HG02973 (cell line): Measurements from ENCODE around the gene RELL1.

Source experiments
- ATAC-seq: cut with Tn5 transposase; IDR thresholded peaks from one replicate; pipeline ENCODE4 v1.9.1; 2021; ENCODE audit warnings: moderate library complexity; ENCODE audit not compliant: unreplicated experiment

Gene RELL1

DNA sequence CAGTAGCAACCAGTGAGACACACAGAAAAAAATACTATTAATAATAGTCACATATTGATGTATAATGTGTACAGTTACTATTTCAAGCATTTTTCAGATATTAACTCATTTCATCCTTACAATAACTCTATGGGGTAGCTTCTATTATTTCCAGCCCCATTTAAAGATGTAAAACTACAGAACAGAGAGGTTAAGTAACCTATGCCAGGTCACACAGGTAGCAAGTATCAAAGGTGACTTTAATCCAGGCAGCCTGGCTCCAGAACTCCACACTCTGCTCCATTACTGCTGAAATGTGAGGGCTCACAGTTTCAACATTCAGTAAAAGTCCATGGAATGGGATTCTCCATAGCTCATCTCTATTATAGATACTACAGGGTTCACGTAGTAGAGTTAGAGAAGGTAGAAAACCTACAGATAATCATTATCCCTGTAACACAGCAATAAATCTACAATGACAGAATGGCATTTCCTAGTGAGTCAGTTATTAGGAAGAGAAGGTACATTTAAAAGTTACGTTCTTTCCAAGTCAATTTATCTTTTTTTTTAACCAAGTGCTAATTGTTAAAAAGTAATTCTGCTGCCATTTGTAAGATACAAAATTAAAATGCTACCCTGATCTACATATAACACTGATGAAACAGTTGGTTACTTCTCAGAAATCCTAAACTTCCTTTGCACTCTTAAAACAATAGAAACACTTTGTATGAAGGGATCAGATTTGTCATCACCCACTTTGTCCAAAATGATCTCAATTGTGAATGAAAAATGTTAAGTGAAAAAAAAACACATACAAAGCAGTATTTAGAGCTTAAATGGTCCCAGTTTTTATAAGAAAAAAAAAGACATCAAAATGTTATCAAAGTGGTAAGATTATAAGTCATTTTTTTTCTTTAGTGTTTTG, 18.7 kb downstream of the RELL1 start:
- no peak for ATAC-seq

DNA sequence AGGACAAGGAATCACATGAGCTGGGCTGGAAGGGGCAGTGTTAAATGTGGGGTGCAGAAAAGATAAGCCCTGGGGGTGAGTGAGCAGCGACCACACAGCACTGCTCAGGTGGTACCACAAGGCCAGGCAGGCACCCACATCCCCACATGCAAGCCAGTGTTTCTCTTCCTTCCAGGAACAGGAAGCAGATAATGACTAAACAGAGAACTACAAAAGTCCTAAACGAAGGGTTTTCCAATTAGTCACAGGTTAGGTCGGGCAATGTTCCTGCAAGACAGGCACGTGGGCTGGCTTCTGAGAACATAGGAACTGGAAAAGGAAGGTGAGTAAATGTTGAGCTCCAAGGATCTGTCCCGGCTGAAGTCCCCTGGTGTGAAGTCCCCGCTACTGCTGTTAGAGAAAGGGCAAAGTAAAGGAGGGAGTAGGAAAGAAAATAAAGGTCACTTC, 19.5 kb downstream of the RELL1 start:
- ATAC-seq = no peak

DNA sequence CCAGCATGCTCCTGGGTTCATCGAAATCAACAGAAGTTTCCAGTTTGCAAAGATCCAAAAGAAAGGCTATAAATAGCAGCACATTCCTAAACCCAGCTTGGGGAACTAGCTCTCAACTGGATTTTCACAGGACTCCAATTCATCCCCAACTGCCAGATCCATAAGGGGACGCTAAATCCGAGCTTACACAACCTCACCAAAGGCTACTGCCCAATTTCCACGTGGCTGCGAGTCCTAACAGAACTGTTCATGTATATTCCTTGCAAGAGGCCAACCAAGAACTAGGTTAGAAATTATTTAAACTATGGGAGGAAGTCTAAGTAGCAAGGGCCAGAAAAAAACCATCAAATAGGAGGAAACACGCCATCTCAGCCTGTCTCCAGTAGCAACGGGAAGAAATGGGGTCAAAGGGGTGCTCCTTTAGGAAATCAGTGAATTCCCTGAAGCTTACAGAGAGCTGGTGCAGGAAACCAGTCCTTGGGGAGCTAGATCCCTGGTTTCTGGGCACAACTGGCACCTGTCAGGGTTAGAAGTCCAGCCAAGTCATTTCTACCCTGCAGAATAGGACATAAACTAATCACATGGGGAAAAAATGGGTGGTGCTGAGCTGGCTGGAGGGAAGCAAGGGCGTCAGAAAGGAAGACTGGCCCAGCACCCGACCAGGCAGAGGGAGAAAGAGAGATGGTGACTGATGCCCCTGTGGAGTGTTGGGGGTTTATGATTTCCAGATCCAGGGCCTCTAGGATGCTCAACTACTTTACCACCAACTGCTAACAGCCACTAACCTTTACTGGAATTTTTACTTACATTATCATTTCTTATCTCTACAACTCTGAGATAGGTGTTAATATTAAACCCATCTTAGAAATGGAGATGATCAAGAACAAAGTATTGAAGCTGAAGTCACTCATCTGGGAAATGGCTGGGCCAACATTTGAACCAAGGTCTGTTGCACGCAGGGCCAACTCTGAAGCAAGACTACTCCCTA, 20.5 kb downstream of the RELL1 start:
- ATAC-seq = no peak

DNA sequence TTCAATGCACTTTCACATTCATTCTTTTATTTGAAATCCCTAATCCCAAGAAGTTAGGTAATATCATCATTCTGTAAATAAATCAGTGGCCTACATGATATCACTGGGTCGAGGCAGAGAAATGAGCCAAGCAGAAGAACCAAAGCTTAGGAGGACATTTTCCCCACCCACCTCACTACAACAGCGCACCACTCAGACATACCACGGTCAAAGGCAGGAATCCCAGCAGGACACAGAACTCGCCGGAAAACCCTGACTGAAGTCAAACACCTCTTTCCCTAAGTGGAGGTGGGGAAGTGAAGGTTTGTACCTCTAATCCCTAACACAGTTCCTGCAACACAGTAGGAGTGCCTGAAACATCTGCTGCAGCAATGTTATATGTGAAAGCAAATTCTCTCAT, 21.5 kb downstream of the RELL1 start:
- no peak for ATAC-seq

DNA sequence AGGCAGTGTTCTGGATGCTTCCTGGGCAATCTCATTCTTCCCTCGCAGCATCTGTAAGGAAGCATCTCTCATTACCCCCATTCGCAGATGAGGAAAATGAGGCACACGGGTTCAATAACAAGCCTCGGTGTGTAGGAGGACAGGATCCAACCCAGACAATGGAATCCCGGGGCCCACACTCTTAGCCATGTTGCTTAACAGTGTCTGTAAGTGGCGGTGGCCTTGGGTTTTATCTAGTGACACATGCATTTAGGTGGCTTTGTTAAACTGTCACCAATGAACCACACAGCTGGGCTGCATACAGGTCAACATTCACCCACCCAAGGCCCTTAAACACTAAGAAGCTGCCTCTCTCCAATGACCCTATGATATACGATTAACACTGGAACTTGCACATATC, 22.6 kb downstream of the RELL1 start:
- no peak for ATAC-seq

DNA sequence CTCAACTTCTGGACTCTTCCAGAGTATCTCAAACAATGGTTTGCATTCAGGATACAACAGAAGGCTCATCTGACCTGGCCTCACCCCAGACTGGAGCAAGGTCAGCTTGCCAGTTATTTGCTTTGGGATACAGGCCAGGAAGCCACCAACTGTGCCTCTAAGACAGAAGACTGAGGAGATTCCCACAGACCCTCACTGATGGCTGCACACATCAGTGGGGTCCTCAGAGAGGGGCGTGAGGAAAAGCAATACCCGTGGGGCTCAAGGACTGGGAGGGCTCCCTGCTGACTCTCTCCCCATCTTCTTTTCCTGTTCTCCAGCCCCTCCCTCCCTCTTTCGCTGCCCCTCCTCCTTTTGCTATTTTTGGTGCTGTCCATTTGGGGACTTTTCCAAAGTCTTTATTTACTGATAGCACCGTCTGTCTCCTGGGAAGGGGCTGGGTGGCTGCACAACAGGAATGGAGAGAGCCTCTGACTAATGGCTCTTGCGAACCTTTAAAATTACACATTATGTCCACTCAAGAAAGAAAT, 23.2 kb downstream of the RELL1 start:
- no peak for ATAC-seq

DNA sequence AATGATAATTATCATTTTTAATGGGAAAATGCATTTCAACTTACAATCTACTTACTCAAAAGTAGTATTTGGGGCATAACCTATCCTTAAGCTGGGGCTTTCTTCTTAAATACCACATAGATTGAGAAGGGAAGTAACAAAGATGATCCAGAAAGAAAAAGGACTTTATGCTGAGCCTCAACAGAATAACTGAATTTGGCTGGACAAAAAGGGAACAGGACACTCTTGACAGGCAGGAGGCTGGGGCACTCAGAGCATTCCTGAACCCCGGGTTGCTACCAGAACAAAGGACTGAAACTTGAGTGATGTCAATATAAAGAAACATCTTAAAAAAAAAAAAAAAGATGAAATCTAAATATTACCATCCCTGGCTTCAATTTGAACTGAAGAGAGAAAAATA, 23.9 kb downstream of the RELL1 start:
- no peak for ATAC-seq

DNA sequence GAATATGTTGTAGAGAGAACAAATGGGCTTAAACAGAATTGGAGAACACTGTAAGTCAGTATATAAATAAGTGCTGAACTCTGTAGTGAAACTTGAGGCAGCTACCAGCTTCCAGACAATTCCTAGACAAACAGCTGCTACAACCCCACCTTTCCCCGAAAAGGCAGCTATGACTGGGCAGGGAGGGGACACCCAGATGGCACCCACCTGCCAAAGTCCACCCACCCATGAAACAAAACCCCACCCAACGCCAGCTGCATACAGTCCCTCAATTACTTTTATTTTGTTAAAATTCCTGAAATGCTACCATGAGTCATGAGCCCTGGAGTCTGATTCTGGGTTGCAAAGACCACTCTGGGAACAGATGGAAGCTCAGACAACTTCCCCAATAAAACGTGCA, 24.4 kb downstream of the RELL1 start:
- no peak for ATAC-seq

DNA sequence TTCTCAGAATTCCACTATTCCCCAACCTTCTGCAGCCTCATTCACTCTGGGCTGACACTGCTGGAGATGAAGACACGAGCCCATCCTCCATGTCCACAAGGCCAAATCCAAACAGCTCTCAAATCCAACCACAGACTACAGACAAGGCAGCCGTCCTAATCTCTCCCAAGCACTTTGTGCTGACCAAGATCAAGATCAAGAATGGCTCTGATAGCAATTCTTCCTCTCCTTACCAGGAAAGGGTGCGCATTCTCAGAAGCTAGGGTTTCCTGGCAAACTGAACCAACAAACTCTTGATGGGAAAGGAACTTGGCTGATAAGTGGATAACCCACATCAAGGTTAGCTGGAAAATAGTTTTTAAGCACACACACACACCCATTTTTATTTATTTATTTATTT, 26.5 kb downstream of the RELL1 start:
- ATAC-seq = no peak

DNA sequence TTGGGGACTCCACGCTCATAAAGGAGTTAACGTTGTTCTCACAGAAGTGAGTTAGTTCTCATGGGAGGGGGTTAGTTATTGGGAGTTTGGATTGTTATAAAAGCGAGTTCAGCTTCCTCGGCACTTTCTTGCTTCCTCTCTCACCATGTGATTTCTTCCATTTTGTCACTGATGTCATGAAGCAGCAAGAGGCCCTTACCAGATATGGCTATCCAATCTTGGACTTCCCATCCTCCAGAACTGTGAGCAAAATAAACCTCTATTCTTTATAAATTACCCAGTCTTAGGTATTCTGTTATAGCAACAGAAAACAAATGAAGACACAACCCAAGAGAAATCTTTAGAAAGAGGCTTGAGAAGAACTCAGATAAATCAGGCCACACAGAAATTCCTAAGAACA, 29.5 kb downstream of the RELL1 start:
- ATAC-seq = no peak

DNA sequence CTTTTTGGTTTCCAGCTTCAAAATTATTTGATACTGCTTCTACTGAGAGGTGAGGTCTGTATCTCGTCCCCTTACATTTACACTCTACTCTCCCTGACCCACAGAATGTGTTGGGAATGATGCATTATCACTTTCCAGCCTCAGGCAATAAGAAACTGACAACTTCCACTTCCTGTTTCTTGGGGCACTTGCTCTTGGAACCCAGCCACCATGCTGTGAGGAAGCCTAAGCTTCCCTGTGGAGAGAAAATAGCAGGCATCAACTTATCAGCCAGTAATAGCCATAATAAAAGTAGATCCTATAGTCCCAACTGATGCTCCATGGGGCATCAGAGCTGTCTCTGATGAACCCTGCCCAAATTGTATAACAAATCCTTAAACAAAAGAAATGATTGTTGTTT, 32.6 kb downstream of the RELL1 start:
- ATAC-seq = no peak

DNA sequence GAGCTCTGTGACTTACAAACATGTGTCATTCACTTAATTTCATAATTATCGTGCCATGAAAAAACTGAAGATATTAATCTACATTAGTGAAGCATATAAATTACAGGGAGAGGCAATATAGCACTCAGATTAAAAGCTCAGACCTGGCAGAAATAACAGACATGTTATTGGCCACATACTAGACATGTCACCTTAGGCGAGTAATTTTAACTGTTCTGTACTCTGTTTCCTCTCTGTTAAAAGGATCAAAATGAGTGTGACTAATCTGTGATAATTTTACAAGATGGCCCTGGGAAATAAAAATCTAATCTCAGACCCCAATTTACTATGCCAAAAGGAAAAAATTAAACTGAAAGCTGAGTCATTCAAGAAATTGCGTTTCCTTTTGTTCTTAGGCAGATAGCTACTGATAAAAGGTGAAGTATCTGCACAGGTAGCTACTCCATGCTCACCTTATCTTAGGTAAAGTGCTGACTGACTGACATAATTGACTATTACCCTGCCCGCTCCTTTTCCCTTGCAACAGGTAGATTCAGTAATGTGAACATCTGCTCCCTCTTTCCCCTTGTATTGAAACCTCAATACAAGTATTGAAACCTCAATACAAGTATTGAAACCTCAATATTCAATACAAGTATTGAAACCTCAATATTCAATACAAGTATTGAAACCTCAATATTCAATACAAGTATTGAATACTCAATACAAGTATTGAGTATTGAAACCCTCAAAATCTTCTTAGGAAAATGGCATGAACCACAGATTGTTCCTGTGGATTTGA, 33.2 kb downstream of the RELL1 start:
- no peak for ATAC-seq

DNA sequence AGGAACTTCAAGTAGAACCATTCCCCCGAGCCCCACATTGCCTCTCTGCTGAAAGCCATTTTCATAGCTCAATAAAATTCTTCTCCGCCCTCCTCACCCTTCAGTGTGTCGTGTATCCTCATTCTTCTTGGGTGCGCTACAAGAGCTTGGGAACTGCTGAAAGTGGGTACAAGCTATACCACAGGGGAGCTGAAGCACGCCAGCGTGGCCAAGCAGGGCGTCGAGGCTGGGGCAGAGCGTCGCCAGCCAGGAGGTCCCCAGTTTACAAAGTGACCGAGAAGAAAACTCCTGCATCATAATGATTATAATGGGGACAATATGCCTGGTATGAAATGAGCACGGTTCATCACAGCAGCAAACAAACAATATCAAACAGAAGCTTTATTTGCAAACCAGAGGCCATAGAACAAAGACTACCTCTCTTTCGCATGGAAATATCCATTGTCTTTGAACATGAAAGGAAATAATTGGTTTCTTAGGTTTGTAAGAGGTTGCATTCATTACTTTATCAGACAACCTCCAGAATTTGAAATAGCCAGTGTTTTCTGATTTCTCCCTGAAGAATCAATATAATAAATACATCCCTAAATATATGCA, 34.3 kb downstream of the RELL1 start:
- no peak for ATAC-seq

DNA sequence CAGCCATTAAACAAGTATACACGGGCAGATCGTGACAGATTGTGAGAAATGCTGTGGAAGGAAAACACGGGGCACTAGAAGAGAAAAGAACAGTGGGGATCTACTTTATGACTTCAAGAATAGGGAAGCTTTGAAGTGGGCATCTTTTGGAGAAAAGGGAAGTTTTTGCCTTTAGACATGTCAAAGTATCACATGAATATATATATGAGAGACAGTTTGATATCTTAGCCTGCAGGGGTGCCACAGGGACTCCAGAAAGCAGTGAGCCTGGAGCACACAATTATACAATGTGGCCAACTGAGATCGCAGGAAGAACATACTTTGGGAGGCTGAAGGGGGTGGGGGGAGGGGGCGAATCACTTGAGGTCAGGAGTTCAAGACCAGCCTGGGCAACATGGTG, 35.7 kb downstream of the RELL1 start:
- no peak for ATAC-seq

DNA sequence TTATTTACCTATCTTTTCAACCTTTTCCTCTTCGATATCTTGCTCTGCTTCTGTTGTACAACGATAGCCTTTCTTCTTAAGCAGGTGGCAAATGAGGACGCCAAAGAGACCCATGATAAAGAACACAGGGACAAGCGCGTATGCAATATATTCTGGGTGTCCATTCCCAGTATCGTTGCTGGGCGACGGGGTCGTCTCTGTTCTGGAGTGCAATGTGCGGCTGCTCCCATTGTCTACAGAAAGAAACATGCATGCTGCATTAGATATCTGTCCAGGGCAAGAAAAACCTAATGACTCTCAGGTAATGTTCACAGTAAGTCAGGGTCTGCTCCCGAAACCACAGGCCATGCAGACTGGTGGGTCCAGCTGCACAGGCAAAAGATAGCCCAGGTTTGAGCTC, 36.9 kb downstream of the RELL1 start:
- no peak for ATAC-seq

DNA sequence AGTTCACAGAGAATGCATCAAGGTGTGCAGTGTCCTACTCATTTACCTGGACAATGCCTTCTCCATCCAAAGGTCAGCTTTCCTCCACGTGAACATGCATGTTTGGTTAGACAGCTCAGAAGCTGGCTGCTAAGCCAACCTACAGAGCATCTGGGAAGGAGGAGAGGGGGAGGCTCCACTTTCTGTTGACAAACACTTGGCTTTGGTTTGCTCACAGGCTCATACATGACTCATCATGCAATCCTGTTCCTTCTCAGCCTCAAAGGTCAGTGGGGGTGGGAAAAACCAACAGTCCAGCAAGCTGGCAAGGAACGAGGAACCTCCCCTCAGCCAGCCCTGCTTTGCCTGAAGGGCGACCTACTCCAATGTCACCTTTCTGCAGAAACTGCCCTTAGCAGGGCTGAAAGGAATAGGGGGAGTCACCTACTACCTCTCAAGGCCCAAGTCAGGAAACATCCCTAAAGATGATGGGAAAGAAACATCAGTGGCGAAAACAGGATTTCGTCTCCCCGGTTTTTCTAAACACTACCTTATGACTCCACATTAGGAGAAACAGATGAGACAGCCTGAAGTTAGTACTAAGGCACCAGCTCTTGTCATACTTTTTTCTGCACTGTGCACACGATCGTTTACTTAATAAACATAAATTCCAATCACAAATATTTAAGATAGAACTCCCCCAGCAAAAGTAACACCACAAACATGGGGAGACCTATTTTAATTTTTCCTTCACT, 37.9 kb downstream of the RELL1 start:
- ATAC-seq = no peak

DNA sequence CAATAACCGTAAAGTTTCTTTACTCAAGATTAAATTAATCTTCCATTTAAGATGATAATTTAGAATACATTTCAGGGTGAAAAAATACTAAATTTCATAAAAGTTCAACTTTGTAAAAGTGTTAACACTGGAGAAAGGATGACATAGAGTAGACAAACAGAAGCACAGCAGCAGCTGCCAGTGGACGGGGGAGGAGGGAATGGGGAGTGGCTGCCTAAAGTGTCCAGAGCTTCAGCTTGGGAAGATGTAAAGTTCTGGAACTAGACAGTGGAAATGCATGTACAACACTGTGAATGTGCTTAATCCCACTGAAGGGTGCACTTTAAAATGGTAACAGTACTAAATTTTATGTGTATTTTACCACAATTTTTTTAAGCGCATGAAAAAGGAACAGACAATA, 39.9 kb downstream of the RELL1 start:
- ATAC-seq = no peak

DNA sequence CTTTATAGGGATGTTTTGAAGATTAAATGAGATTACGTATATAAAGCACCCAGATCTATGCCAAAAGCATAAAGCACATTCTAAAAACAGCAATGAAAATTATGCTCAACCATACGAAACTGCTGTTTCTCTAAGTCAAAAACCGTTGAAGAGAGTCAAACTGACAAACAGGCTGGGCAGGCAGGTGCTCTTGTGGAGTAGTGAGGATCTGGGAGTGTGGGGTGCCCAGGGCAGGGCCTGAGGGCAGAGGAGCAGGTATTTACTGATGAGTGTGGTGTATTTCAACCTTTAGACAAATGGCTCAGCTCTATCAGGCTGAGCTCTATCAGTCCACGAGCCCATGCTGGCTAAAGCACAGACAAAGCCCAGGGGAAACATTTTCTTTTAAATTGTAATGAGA, 40.4 kb downstream of the RELL1 start:
- ATAC-seq = no peak

DNA sequence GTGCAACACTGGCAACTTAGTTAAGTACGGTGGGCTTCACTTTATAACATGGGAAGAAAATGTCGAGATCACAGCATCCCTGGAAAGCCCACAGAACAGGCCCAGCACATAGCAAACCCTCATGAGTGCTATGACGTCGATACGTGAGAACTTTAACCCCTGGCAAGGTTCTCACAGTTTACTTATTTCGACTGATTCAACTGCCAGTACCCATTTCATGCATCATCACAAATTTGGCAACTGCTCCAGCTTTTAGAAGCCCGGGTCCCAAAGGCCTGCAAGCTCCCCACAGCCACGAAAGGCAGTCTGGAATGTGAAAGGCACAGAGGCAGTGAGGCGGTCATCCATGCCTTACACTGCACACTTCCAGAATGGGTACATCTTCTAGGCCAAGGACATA, 41.2 kb downstream of the RELL1 start:
- no peak for ATAC-seq
